ENCODE results near the gene HELZ.

HELZ gene

GRCh38 chr17:67026341-67026740 is 218.7 kb downstream of the HELZ start:
- no peak for DNase-seq (ENCODE audit: low read depth)

- no peak for DNase-seq (ENCODE audit: low read depth)
These were observed 219.7 kb downstream of the HELZ start for GRCh38 chr17:67025216-67025792.

GRCh38 chr17:67024736-67025135 is 220.3 kb downstream of the HELZ start:
- DNase-seq (ENCODE audit: low read depth): no peak

GRCh38 chr17:67022451-67022810 is 222.6 kb downstream of the HELZ start:
- no peak for DNase-seq (ENCODE audit: low read depth)

GRCh38 chr17:67021743-67022450 is 223.1 kb downstream of the HELZ start:
- no peak for DNase-seq (ENCODE audit: low read depth)

GRCh38 chr17:67021196-67021595 is 223.8 kb downstream of the HELZ start:
- DNase-seq (ENCODE audit: low read depth): no peak
